ENCODE data around the gene ZNF581. TPM values are rescaled to one million over a fixed set of nuclear protein-coding genes. Genes with fewer than 3 reads are reported as not detected.

The ZNF581 gene
- total RNA-seq: 10 to 100 TPM; 32.6 to 33.6 TPM

GRCh38 chr19:55643003-55643886 is at the start of gene ZNF581:
ZNF581 (plus strand) TSS chr19:55643649; CDS start chr19:55644572, 923 bp downstream.
- POLR2A ChIA-PET: interaction anchor here (1.0 to 1.5 kb wide), 7 partner anchors 12 to 387 kb away, joined by 3 to 5 read pairs (median 4); partner anchors contain the start of genes FIZ1, U2AF2, ZNF524 and ZNF784
- CTCF ChIA-PET: interaction anchor here (0.9 to 4.1 kb wide), 8 partner anchors 9 to 140 kb away, joined by 3 to 26 read pairs (median 4); partner anchors contain the start of genes U2AF2 and ZNF865

- CTCF ChIA-PET: interaction anchor here (0.8 to 1.4 kb wide), 2 partner anchors 11 to 78 kb away, joined by 3 to 4 read pairs; partner anchors contain the start of gene ZNF865
- POLR2A ChIA-PET: no interaction called here
Observed at GRCh38 chr19:55594996-55595545, 48.4 kb upstream of the ZNF581 start.

DNA sequence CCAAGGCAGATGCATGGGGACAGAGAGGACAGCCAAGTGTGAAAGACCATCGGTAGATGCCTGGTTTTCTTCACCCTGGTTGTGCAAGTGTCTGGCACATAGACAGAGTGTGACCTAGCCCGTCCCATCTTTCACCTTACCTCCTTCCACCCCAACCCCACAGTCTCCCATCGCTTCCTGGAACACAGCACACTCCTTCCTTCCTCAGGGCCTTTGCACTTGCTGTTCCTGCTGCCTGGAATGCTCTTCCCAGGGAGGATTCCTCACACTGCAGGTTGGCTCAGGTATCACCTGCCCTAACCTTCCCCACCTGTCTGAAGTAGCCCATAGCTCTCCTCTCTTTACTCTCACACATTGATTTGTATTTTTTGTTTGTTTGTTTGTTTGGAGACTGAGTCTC is 47.1 kb upstream of the ZNF581 start:
- CTCF ChIA-PET: interaction anchor here (1.0 to 1.4 kb wide), 3 partner anchors 36 to 92 kb away, joined by 3 read pairs; no protein-coding TSS in a partner anchor
- POLR2A ChIA-PET: no interaction called here

- ChIA-PET CTCF (interaction anchor here (0.6 to 2.0 kb wide), 2 partner anchors 11 to 571 kb away, joined by 3 to 7 read pairs; no protein-coding TSS in a partner anchor), POLR2A (interaction anchor here (1.7 kb wide), 1 partner anchor 14 kb away, joined by 7 read pairs; no protein-coding TSS in a partner anchor)
Observed at GRCh38 chr19:55597501-55597921, 45.9 kb upstream of the ZNF581 start.

DNA sequence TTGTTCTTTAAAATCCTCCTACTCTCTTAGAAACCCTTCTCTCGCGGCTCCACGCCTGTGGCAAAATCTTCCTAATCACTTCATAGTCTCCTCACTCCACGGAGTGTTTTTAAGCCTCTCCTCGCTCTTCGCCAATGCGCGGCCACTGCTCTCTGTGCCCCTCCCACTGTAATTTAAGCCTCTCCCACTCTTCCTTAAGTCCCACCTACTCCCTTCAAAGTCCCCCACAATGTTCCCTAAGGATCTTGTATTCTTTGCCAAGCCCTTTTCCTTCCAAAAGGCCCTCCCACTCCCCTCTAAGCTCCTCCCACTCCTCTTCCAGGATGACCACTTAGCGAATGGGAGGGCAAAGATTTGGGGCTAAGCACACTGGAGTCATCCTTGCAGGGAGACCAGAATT is 45.4 kb upstream of the ZNF581 start:
- ChIA-PET POLR2A (interaction anchor here (1.7 kb wide), 1 partner anchor 14 kb away, joined by 7 read pairs; no protein-coding TSS in a partner anchor), CTCF (interaction anchor here (0.6 to 2.0 kb wide), 2 partner anchors 11 to 570 kb away, joined by 3 to 7 read pairs; no protein-coding TSS in a partner anchor)

GRCh38 chr19:55598719-55599467 is 44.6 kb upstream of the ZNF581 start:
- CTCF ChIA-PET: interaction anchor here (0.6 to 2.0 kb wide), 7 partner anchors 12 to 95 kb away, joined by 3 to 10 read pairs (median 5); partner anchors contain the start of gene ZNF784

GRCh38 chr19:55599468-55599841 is 44.0 kb upstream of the ZNF581 start, which contains the start of gene FIZ1:
FIZ1 (minus strand) TSS chr19:55599517; CDS start chr19:55597865, 1,652 bp downstream.
- ChIA-PET POLR2A (interaction anchor here (1.0 to 1.8 kb wide), 11 partner anchors 12 to 344 kb away, joined by 3 to 9 read pairs (median 5); partner anchors contain the start of genes U2AF2, ZNF579, ZNF581 and ZNF628), CTCF (interaction anchor here (0.6 to 2.0 kb wide), 8 partner anchors 13 to 95 kb away, joined by 3 to 10 read pairs (median 6); partner anchors contain the start of gene ZNF784)

More at GRCh38 chr19:55598719-55599467, 44.6 kb upstream of the ZNF581 start:
- POLR2A ChIA-PET: interaction anchor here (1.0 to 1.8 kb wide), 11 partner anchors 12 to 344 kb away, joined by 3 to 9 read pairs (median 5); partner anchors contain the start of genes U2AF2, ZNF579, ZNF581 and ZNF628

GRCh38 chr19:55599842-55600661 is 43.4 kb upstream of the ZNF581 start, which contains the start of gene ZNF524:
ZNF524 (plus strand) TSS chr19:55600288; CDS start chr19:55602113, 1,825 bp downstream.
- POLR2A ChIA-PET: interaction anchor here (1.0 to 1.8 kb wide), 9 partner anchors 18 to 345 kb away, joined by 3 to 9 read pairs (median 5); partner anchors contain the start of genes U2AF2, ZNF579, ZNF581 and ZNF628
- CTCF ChIA-PET: interaction anchor here (0.6 to 1.7 kb wide), 8 partner anchors 17 to 96 kb away, joined by 3 to 10 read pairs (median 5); partner anchors contain the start of gene ZNF784

DNA sequence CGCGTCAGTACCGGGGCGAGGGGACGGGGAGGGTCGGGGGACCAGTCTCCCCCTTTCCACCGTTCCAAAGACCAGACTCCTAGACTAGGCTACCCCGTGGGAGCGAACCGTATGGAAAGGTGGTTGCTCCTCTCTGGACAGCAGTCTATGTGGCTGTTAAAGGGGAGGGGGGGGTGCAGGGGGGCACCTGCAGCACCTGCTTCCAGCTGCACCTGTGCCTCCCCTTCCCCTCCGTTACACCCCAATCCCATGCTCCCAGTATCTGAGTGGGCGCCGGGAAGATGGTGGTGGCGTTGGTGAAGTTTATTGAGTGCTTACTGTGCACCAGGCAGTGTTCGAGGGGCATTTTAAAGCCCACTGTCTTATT is 42.8 kb upstream of the ZNF581 start:
- POLR2A ChIA-PET: interaction anchor here (1.4 kb wide), 1 partner anchor 42 kb away, joined by 5 read pairs; the partner anchor contains the start of gene ZNF581
- CTCF ChIA-PET: interaction anchor here (1.7 kb wide), 1 partner anchor 97 kb away, joined by 4 read pairs; no protein-coding TSS in a partner anchor

DNA sequence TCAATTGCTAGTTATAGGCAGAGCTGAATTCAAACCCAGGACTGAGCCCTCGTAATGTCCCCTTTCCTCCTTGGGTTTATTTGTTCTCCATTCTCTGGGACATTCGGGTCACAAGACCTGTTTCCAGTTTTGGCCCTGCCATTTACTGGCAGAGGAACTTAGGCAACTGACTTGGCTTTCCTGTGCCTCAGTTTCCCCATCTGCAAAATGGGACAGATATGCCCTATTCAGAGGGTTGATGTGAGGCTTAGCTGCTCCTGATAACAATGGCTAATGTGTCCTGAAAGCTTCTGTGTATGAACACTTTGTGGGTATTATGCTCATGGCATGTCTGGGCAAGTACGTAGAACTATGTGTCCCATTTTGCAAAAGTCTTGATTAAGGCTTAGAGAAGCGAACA is 42.4 kb upstream of the ZNF581 start:
- ChIA-PET POLR2A (no interaction called here), CTCF (interaction anchor here (0.6 to 1.7 kb wide), 3 partner anchors 30 to 97 kb away, joined by 4 to 5 read pairs (median 4); no protein-coding TSS in a partner anchor)

GRCh38 chr19:55602104-55603001 is 41.1 kb upstream of the ZNF581 start:
- CTCF ChIA-PET: interaction anchor here (1.0 to 1.7 kb wide), 2 partner anchors 29 to 98 kb away, joined by 4 to 5 read pairs; no protein-coding TSS in a partner anchor
- POLR2A ChIA-PET: no interaction called here

DNA sequence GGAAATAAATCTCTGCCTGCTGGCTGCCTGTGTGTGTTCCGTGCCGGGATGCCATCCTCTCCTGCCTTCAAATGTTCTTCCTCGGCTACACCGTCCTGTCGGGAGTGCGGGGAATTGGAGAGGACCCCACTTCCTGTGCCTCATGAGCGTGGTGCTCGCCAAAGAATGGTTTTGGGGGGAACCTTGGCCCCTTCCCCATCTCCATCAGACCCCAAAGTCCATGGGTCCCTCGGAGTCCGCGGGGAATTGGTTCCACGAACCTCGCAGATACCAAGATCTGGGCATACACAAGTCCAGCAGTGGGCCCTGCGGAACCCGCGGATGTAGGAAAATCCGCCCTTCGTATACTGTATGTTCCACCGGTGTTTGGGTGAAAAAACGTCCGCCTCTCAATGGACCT is 40.3 kb upstream of the ZNF581 start:
- POLR2A ChIA-PET: no interaction called here
- CTCF ChIA-PET: no interaction called here

DNA sequence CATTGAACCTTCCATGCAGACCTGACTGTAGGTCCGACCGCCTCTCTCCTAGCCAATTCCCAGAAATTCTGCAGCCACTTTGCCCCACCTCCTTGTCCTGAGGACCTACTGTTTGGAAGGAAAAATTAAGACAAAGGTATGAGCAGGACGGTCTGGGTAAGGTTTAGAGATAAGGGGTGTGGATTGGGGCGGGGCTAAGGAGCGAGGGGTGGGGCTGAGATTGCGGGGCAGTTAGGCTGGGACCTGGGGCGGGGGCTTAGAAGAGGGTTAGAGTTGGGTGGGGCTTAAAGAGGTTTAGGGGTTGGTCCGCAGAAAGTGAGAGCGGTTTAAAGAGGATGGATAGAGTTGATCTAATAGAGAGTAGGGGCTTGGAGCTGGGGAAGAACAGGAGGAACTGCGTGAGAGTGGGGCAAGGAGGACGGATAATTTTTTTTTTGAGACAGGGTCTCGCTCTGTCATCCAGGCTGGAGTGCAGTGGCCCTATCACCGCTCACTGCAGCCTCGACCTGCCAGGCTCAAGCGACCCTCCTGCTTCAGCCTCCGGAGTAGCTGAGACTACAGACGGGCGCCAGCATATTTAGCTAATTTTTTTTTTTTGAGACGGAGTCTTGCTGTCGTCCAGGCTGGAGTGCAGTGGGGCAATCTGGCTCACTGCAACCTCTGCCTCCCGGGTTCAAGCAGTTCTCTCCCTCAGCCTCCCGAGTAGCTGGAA is 39.7 kb upstream of the ZNF581 start:
- ChIA-PET CTCF (interaction anchor here (0.5 to 1.5 kb wide), 5 partner anchors 10 to 542 kb away, joined by 3 to 4 read pairs (median 3); partner anchors contain the start of gene ZNF784), POLR2A (interaction anchor here (0.7 kb wide), 1 partner anchor 25 kb away, joined by 4 read pairs; no protein-coding TSS in a partner anchor)

- POLR2A ChIA-PET: interaction anchor here (1.0 to 1.5 kb wide), 3 partner anchors 20 to 38 kb away, joined by 3 to 4 read pairs (median 4); partner anchors contain the start of genes ZNF581 and ZNF784
- CTCF ChIA-PET: interaction anchor here (0.8 to 4.1 kb wide), 10 partner anchors 10 to 138 kb away, joined by 3 to 25 read pairs (median 5); partner anchors contain the start of gene ZNF784
Observed at GRCh38 chr19:55605207-55605636, 38.2 kb upstream of the ZNF581 start.
